GM23338 (cell line): Measurements from ENCODE around the gene PTPRO. TPM values are rescaled to one million over a fixed set of nuclear protein-coding genes. Genes with fewer than 3 reads are reported as not detected.

Experiments used
- ATAC-seq: fragments of 200-7000 bp; cut with Tn5 transposase; 3 replicates; pipeline ENCODE4 v1.9.1; 2020
- DNase-seq: peaks from one replicate; pipeline ENCODE4 v3.0.0-alpha.2; 2015; ENCODE audit warnings: low spot score
- H2AFZ ChIP-seq: fragments of 200-600 bp; sonication (generic); 2 replicates; pipeline ENCODE4 v1.8.0; 2016; ENCODE audit warnings: antibody characterized with exemption, mild to moderate bottlenecking, moderate library complexity
- H3F3A ChIP-seq: fragments of 200-600 bp; sonication (generic); replicated peaks from 2 replicates; pipeline ENCODE4 v1.8.0; 2017; ENCODE audit warnings: antibody characterized with exemption, mixed run types, low read depth
- H3K27ac ChIP-seq: fragments of 200-600 bp; sonication (generic); 2 replicates; pipeline ENCODE4 v1.6.1; 2016; ENCODE audit warnings: low read depth
- H3K27me3 ChIP-seq: fragments of 200-600 bp; sonication (generic); 2 replicates; pipeline ENCODE4 v1.8.0; 2016; ENCODE audit warnings: mild to moderate bottlenecking, mixed run types, moderate library complexity; ENCODE audit not compliant: insufficient read depth
- H3K36me3 ChIP-seq: fragments of 200-600 bp; sonication (generic); 2 replicates; pipeline ENCODE4 v1.8.0; 2016; ENCODE audit warnings: mild to moderate bottlenecking; ENCODE audit not compliant: insufficient read depth
- H3K4me1 ChIP-seq: fragments of 200-600 bp; sonication (generic); 2 replicates; pipeline ENCODE4 v1.8.0; 2016; ENCODE audit warnings: mild to moderate bottlenecking, moderate library complexity; ENCODE audit not compliant: insufficient read depth
- H3K4me2 ChIP-seq: fragments of 200-600 bp; sonication (generic); 2 replicates; pipeline ENCODE4 v1.7.1; 2017; ENCODE audit warnings: mixed run types
- H3K4me3 ChIP-seq: fragments of 200-600 bp; sonication (generic); 2 replicates; pipeline ENCODE4 v1.6.1; 2016; ENCODE audit warnings: mixed run types
- H3K79me2 ChIP-seq: fragments of 200-600 bp; sonication (generic); replicated peaks from 2 replicates; pipeline ENCODE4 v1.8.0; 2017; ENCODE audit warnings: mild to moderate bottlenecking; ENCODE audit not compliant: insufficient read depth
- H3K9me2 ChIP-seq: fragments of 200-600 bp; sonication (generic); 2 replicates; pipeline ENCODE4 v1.8.0; 2017; ENCODE audit not compliant: insufficient read depth
- H4K20me1 ChIP-seq: fragments of 200-600 bp; sonication (generic); replicated peaks from 2 replicates; pipeline ENCODE4 v1.8.0; 2017; ENCODE audit warnings: mild to moderate bottlenecking; ENCODE audit not compliant: insufficient read depth
- H3K27ac Mint-ChIP-seq: 2 replicates; pipeline ENCODE4 v1.8.0; 2020; ENCODE audit warnings: inconsistent platforms, mild to moderate bottlenecking, moderate library complexity, mixed read lengths
- H3K27me3 Mint-ChIP-seq: 3 replicates; pipeline ENCODE4 v1.8.0; 2022; ENCODE audit warnings: low read depth, mild to moderate bottlenecking, moderate library complexity, mixed read lengths, inconsistent platforms; ENCODE audit not compliant: insufficient read depth, poor library complexity
- H3K36me3 Mint-ChIP-seq: 3 replicates; pipeline ENCODE4 v1.8.0; 2021; ENCODE audit warnings: low read depth, mild to moderate bottlenecking, inconsistent platforms, moderate library complexity, mixed read lengths
- H3K4me1 Mint-ChIP-seq: 3 replicates; pipeline ENCODE4 v1.8.0; 2020; ENCODE audit warnings: mild to moderate bottlenecking, inconsistent platforms, mixed read lengths
- H3K4me3 Mint-ChIP-seq: 3 replicates; pipeline ENCODE4 v1.8.0; 2021; ENCODE audit warnings: moderate library complexity, mild to moderate bottlenecking, inconsistent platforms, mixed read lengths
- H3K9me3 Mint-ChIP-seq: 3 replicates; pipeline ENCODE4 v1.8.0; 2020; ENCODE audit warnings: moderate library complexity, mild to moderate bottlenecking, inconsistent platforms, mixed read lengths
- CREB1 ChIP-seq: fragments of 250-450 bp; sonication (Bioruptor Pico); IDR thresholded peaks from 2 replicates; pipeline ENCODE4 v1.5.0; 2020; ENCODE audit warnings: low read depth, mild to moderate bottlenecking, moderate library complexity
- CTCF ChIP-seq, 2 experiments: fragments of 200-600 bp in 1 of 2; sonication (generic) in 1 of 2; conservative IDR thresholded peaks; 2 replicates each; pipeline versions ENCODE4 v1.5.1 to v1.6.1; 2016 to 2017; ENCODE audit warnings: antibody characterized with exemption in 2 of 2, low read depth in 2 of 2, mild to moderate bottlenecking in 2 of 2, moderate library complexity in 1 of 2
- ETS1 ChIP-seq: IDR thresholded peaks from 2 replicates; pipeline ENCODE4 v1.6.1; 2016; ENCODE audit warnings: antibody characterized with exemption
- EZH2 ChIP-seq: fragments of 200-600 bp; sonication (generic); IDR thresholded peaks from one replicate; pipeline ENCODE4 v1.8.0; 2017; ENCODE audit warnings: antibody characterized with exemption, mild to moderate bottlenecking, low read depth; ENCODE audit not compliant: unreplicated experiment
- EZH2phosphoT487 ChIP-seq: fragments of 200-600 bp; sonication (generic); IDR thresholded peaks from one replicate; pipeline ENCODE4 v1.8.1; 2018; ENCODE audit warnings: antibody characterized with exemption; ENCODE audit not compliant: unreplicated experiment
- JUNB ChIP-seq: IDR thresholded peaks from one replicate; pipeline ENCODE4 v1.6.1; 2016; ENCODE audit warnings: antibody characterized with exemption; ENCODE audit not compliant: unreplicated experiment
- NANOG ChIP-seq: IDR thresholded peaks from 2 replicates; pipeline ENCODE4 v1.6.1; 2016; ENCODE audit warnings: antibody characterized with exemption, borderline replicate concordance
- POLR2AphosphoS5 ChIP-seq: IDR thresholded peaks from 2 replicates; pipeline ENCODE4 v1.6.1; 2016; ENCODE audit warnings: antibody characterized with exemption, low read depth
- REST ChIP-seq: IDR thresholded peaks from one replicate; pipeline ENCODE4 v1.6.1; 2018; ENCODE audit warnings: antibody characterized with exemption; ENCODE audit not compliant: unreplicated experiment
- STAT1 ChIP-seq: IDR thresholded peaks from one replicate; pipeline ENCODE4 v1.6.1; 2016; ENCODE audit warnings: antibody characterized with exemption; ENCODE audit not compliant: unreplicated experiment
- ZNF114 ChIP-seq: fragments of 250-450 bp; sonication (Bioruptor Pico); IDR thresholded peaks from 2 replicates; pipeline ENCODE4 v1.5.0; 2020; ENCODE audit warnings: mild to moderate bottlenecking, moderate library complexity
- ZNF331 ChIP-seq: fragments of 250-450 bp; sonication (Bioruptor Pico); IDR thresholded peaks from 2 replicates; pipeline ENCODE4 v1.5.0; 2020; ENCODE audit warnings: low read depth, mild to moderate bottlenecking, moderate library complexity
- polyA plus RNA-seq: library from polyadenylated mRNA; unstranded; fragments of >200 nt; fragmentation: Nextera tagmentation; extraction: Ambion mirVana; gene quantifications from 2 replicates; pipeline ENCODE4 v1.2.1, GENCODE V29; 2016
- total RNA-seq: library from RNA; depleted of rRNA; stranded (reverse); fragments of >200 nt; shearing (Covaris generic); gene quantifications from 2 replicates; pipeline ENCODE4 v1.2.3, GENCODE V29; 2014

Gene PTPRO
- total and polyA plus RNA-seq, 2 experiments from 2014 or later, result 1.4 to 1.5 TPM

- H3K27ac ChIP-seq, result no peak overlapping the region
- Mint-ChIP-seq H3K4me3 (no peak overlapping the region), H3K27me3 (no peaks in the 10 kb centered on the region), H3K27ac (no peak overlapping the region), H3K4me1 (no peaks in the 10 kb centered on the region), H3K36me3 (no peaks in the 10 kb centered on the region), H3K9me3 (no peaks in the 10 kb centered on the region)
- H3K4me2 ChIP-seq, result no peak overlapping the region
- no peaks in the 10 kb centered on the region for H3F3A ChIP-seq
- no peak overlapping the region for H3K4me3 ChIP-seq
- TF ChIP-seq CTCF (conservative IDR thresholded peaks at IDR 0.05; ENCODE audit: low read depth in 2 of 2) (no peak), ZNF331 (CRISPR knock-in tag) (no peak)
- no peaks in the 10 kb centered on the region for H4K20me1 ChIP-seq
- H3K27me3 ChIP-seq, result no peaks in the 10 kb centered on the region
- H3K79me2 ChIP-seq, result no peaks in the 10 kb centered on the region
- DNase-seq (no peak), ATAC-seq (no peak)
- no peaks in the 10 kb centered on the region for H3K36me3 ChIP-seq
- H2AFZ ChIP-seq, result no peak overlapping the region
- H3K9me2 ChIP-seq, result no peaks in the 10 kb centered on the region
- H3K4me1 ChIP-seq, result no peaks in the 10 kb centered on the region
Observed at GRCh38 chr12:15550793-15551192, 228.5 kb downstream of the PTPRO start.

GRCh38 chr12:15555446-15555845 lies 233.1 kb downstream of the PTPRO start:
- H3K27me3 ChIP-seq, result no peaks in the 10 kb centered on the region
- H3K4me3 Mint-ChIP-seq, result no peak overlapping the region
- ATAC-seq (no peak), DNase-seq (no peak)
- no peaks in the 10 kb centered on the region for H3K4me1 Mint-ChIP-seq
- H3K4me2 ChIP-seq, result no peak overlapping the region
- no peaks in the 10 kb centered on the region for H3K9me3 Mint-ChIP-seq
- no peak overlapping the region for H3K27ac ChIP-seq
- no peaks in the 10 kb centered on the region for H3K36me3 Mint-ChIP-seq
- no peak overlapping the region for H2AFZ ChIP-seq
- no peaks in the 10 kb centered on the region for H3K4me1 ChIP-seq
- H4K20me1 ChIP-seq, result no peaks in the 10 kb centered on the region
- H3K27ac Mint-ChIP-seq, result no peak overlapping the region
- H3K4me3 ChIP-seq, result no peak overlapping the region
- H3F3A ChIP-seq, result no peaks in the 10 kb centered on the region
- no peaks in the 10 kb centered on the region for H3K36me3 ChIP-seq
- H3K9me2 ChIP-seq, result no peaks in the 10 kb centered on the region
- no peaks in the 10 kb centered on the region for H3K27me3 Mint-ChIP-seq
- no peaks in the 10 kb centered on the region for H3K79me2 ChIP-seq
- TF ChIP-seq POLR2AphosphoS5, result no peak
- TF ChIP-seq ZNF331 (CRISPR knock-in tag), result no peak
- TF ChIP-seq REST, result no peak
- no peak for TF ChIP-seq JUNB
- TF ChIP-seq EZH2, result no peak
- TF ChIP-seq ZNF114 (CRISPR knock-in tag), result no peak
- no peak for TF ChIP-seq ETS1
- TF ChIP-seq EZH2phosphoT487, result no peak
- no peak for TF ChIP-seq CREB1 (CRISPR knock-in tag)
- TF ChIP-seq NANOG, result no peak
- TF ChIP-seq STAT1, result no peak
